Measurements from ENCODE around the gene SSH3.

SSH3 gene

GRCh38 chr11:67301951-67302516 lies 1.3 kb upstream of the SSH3 start:
- TF ChIP-seq GATA1 (IDR thresholded peaks at IDR 0.05; ENCODE audit: low read depth, low read length) (no peak), POLR2A (IDR thresholded peaks at IDR 0.05; ENCODE audit: low read length) (no peak)

GRCh38 chr11:67302571-67303131 lies 679 bp upstream of the SSH3 start:
- DNase-seq: no peak
- no peak for TF ChIP-seq POLR2A (IDR thresholded peaks at IDR 0.05; ENCODE audit: low read length)
- TF ChIP-seq GATA1 (IDR thresholded peaks at IDR 0.05; ENCODE audit: low read depth, low read length): no peak

More at GRCh38 chr11:67301951-67302516, 1.3 kb upstream of the SSH3 start:
- DNase-seq: no peak

- no peak for TF ChIP-seq GATA1 (IDR thresholded peaks at IDR 0.05; ENCODE audit: low read depth, low read length)
- no peak for TF ChIP-seq POLR2A (IDR thresholded peaks at IDR 0.05; ENCODE audit: low read length)
- DNase-seq: no peak
These were observed 593 bp downstream of the SSH3 start for GRCh38 chr11:67303835-67304411.

GRCh38 chr11:67304511-67305113 lies 1.3 kb downstream of the SSH3 start:
- TF ChIP-seq GATA1 (IDR thresholded peaks at IDR 0.05; ENCODE audit: low read depth, low read length) (no peak), POLR2A (IDR thresholded peaks at IDR 0.05; ENCODE audit: low read length) (no peak)
- DNase-seq: no peak

GRCh38 chr11:67306769-67307544 lies 3.6 kb downstream of the SSH3 start:
- TF ChIP-seq GATA1 (IDR thresholded peaks at IDR 0.05; ENCODE audit: low read depth, low read length) (no peak), POLR2A (IDR thresholded peaks at IDR 0.05; ENCODE audit: low read length) (no peak)
- no peak for DNase-seq

GRCh38 chr11:67307545-67308001 lies 4.2 kb downstream of the SSH3 start:
- DNase-seq: no peak
- no peak for TF ChIP-seq GATA1 (IDR thresholded peaks at IDR 0.05; ENCODE audit: low read depth, low read length)
- TF ChIP-seq POLR2A (IDR thresholded peaks at IDR 0.05; ENCODE audit: low read length): no peak

- no peak for DNase-seq
- TF ChIP-seq POLR2A (IDR thresholded peaks at IDR 0.05; ENCODE audit: low read length): no peak
- TF ChIP-seq GATA1 (IDR thresholded peaks at IDR 0.05; ENCODE audit: low read depth, low read length): no peak
These were observed 4.9 kb downstream of the SSH3 start for GRCh38 chr11:67308031-67308866.

- DNase-seq: no peak
- TF ChIP-seq GATA1 (IDR thresholded peaks at IDR 0.05; ENCODE audit: low read depth, low read length) (no peak), POLR2A (IDR thresholded peaks at IDR 0.05; ENCODE audit: low read length) (no peak)
These were observed 5.8 kb downstream of the SSH3 start for GRCh38 chr11:67309166-67309565.

- DNase-seq: no peak
- TF ChIP-seq POLR2A (IDR thresholded peaks at IDR 0.05; ENCODE audit: low read length): no peak
- TF ChIP-seq GATA1 (IDR thresholded peaks at IDR 0.05; ENCODE audit: low read depth, low read length): no peak
These were observed 6.3 kb downstream of the SSH3 start for GRCh38 chr11:67309661-67310061.

GRCh38 chr11:67310246-67311050 lies 7.1 kb downstream of the SSH3 start:
- no peak for DNase-seq
- TF ChIP-seq POLR2A (IDR thresholded peaks at IDR 0.05; ENCODE audit: low read length): no peak
- TF ChIP-seq GATA1 (IDR thresholded peaks at IDR 0.05; ENCODE audit: low read depth, low read length): no peak

- no peak for DNase-seq
These were observed 7.8 kb downstream of the SSH3 start for GRCh38 chr11:67311051-67311555.

GRCh38 chr11:67311556-67312082 lies 8.3 kb downstream of the SSH3 start:
- no peak for DNase-seq
- no peak for TF ChIP-seq GATA1 (IDR thresholded peaks at IDR 0.05; ENCODE audit: low read depth, low read length)
- TF ChIP-seq POLR2A (IDR thresholded peaks at IDR 0.05; ENCODE audit: low read length): no peak

More at GRCh38 chr11:67311051-67311555, 7.8 kb downstream of the SSH3 start:
- no peak for TF ChIP-seq GATA1 (IDR thresholded peaks at IDR 0.05; ENCODE audit: low read depth, low read length)
- TF ChIP-seq POLR2A (IDR thresholded peaks at IDR 0.05; ENCODE audit: low read length): no peak
